H9 (cell line): ENCODE measurements around the gene CFAP100. TPM values are rescaled to one million over a fixed set of nuclear protein-coding genes. Genes with fewer than 3 reads are reported as not detected.

Experiments used
- DNase-seq: peaks from one replicate; pipeline ENCODE4 v3.0.0-alpha.2; 2017
- H2AFZ ChIP-seq: one replicate; pipeline ENCODE4 v1.6.1; 2013; ENCODE audit warnings: mild to moderate bottlenecking, low read length, control low read depth, moderate library complexity
- H2AK5ac ChIP-seq: 2 replicates; pipeline ENCODE4 v1.6.1; 2013; ENCODE audit warnings: low read length, control low read depth, mixed read lengths; ENCODE audit not compliant: insufficient read length
- H2BK120ac ChIP-seq: one replicate; pipeline ENCODE4 v1.6.1; 2013; ENCODE audit warnings: low read depth, mild to moderate bottlenecking, low read length, control low read depth, inconsistent platforms; ENCODE audit not compliant: poor library complexity, severe bottlenecking
- H2BK12ac ChIP-seq: 2 replicates; pipeline ENCODE4 v1.6.1; 2013; ENCODE audit warnings: low read length, control low read depth, mixed read lengths, low read depth; ENCODE audit not compliant: insufficient read length
- H2BK15ac ChIP-seq: 2 replicates; pipeline ENCODE4 v1.6.1; 2013; ENCODE audit warnings: low read depth, low read length, control low read depth
- H2BK20ac ChIP-seq: one replicate; pipeline ENCODE4 v1.6.1; 2013; ENCODE audit warnings: low read depth, mild to moderate bottlenecking, low read length, control low read depth, inconsistent platforms; ENCODE audit not compliant: poor library complexity, severe bottlenecking
- H2BK5ac ChIP-seq: 2 replicates; pipeline ENCODE4 v1.6.1; 2013; ENCODE audit warnings: low read length, control low read depth, mixed read lengths; ENCODE audit not compliant: insufficient read length
- H3K14ac ChIP-seq: 2 replicates; pipeline ENCODE4 v1.6.1; 2013; ENCODE audit warnings: low read length, control low read depth; ENCODE audit not compliant: insufficient read depth
- H3K18ac ChIP-seq: 2 replicates; pipeline ENCODE4 v1.6.1; 2013; ENCODE audit warnings: low read depth, mild to moderate bottlenecking, mixed read lengths, low read length, control low read depth; ENCODE audit not compliant: insufficient read length
- H3K23ac ChIP-seq: 2 replicates; pipeline ENCODE4 v1.6.1; 2013; ENCODE audit warnings: low read length, control low read depth, mixed read lengths, low read depth; ENCODE audit not compliant: insufficient read length
- H3K23me2 ChIP-seq: 2 replicates; pipeline ENCODE4 v1.6.1; 2013; ENCODE audit warnings: low read depth, mild to moderate bottlenecking, mixed read lengths, low read length, control low read depth; ENCODE audit not compliant: insufficient read length, poor library complexity, severe bottlenecking
- H3K27ac ChIP-seq: 2 replicates; pipeline ENCODE4 v1.5.1; 2013; ENCODE audit warnings: low read length, control low read depth, mixed read lengths, low read depth; ENCODE audit not compliant: insufficient read length
- H3K27me3 ChIP-seq: 2 replicates; pipeline ENCODE4 v1.6.1; 2013; ENCODE audit warnings: low read length, control low read depth, inconsistent platforms; ENCODE audit not compliant: insufficient read depth
- H3K4ac ChIP-seq: 2 replicates; pipeline ENCODE4 v1.6.1; 2013; ENCODE audit warnings: low read depth, mild to moderate bottlenecking, control low read depth, inconsistent platforms, low read length, moderate library complexity
- H3K4me1 ChIP-seq: 2 replicates; pipeline ENCODE4 v1.6.1; 2013; ENCODE audit warnings: low read length, control low read depth, inconsistent platforms; ENCODE audit not compliant: insufficient read depth
- H3K4me2 ChIP-seq: 2 replicates; pipeline ENCODE4 v1.6.1; 2013; ENCODE audit warnings: low read length, control low read depth, mixed read lengths; ENCODE audit not compliant: insufficient read length, insufficient read depth
- H3K56ac ChIP-seq: 2 replicates; pipeline ENCODE4 v1.6.1; 2013; ENCODE audit warnings: low read depth, mild to moderate bottlenecking, mixed read lengths, low read length, control low read depth; ENCODE audit not compliant: insufficient read length
- H3K79me1 ChIP-seq: 2 replicates; pipeline ENCODE4 v1.6.1; 2013; ENCODE audit warnings: low read depth, mild to moderate bottlenecking, moderate library complexity, low read length, control low read depth, inconsistent platforms; ENCODE audit not compliant: insufficient read depth, poor library complexity, severe bottlenecking
- H3K79me2 ChIP-seq: 2 replicates; pipeline ENCODE4 v1.6.1; 2013; ENCODE audit warnings: low read length, control low read depth, inconsistent platforms; ENCODE audit not compliant: insufficient read depth
- H3K9ac ChIP-seq: 2 replicates; pipeline ENCODE4 v1.6.1; 2013; ENCODE audit warnings: low read length, control low read depth, mixed read lengths; ENCODE audit not compliant: insufficient read length; ENCODE audit errors: extremely low read depth
- H3K9me3 ChIP-seq: one replicate; pipeline ENCODE4 v1.6.1; 2013; ENCODE audit warnings: low read depth, low read length, inconsistent platforms; ENCODE audit not compliant: control insufficient read depth
- H3T11ph ChIP-seq: one replicate; pipeline ENCODE4 v1.6.1; 2013; ENCODE audit warnings: mild to moderate bottlenecking, low read length, control low read depth, inconsistent platforms
- H4K20me1 ChIP-seq: one replicate; pipeline ENCODE4 v1.6.1; 2013; ENCODE audit not compliant: control insufficient read depth, insufficient read length, insufficient read depth
- H4K5ac ChIP-seq: 2 replicates; pipeline ENCODE4 v1.6.1; 2013; ENCODE audit warnings: low read depth, mild to moderate bottlenecking, mixed read lengths, low read length, control low read depth; ENCODE audit not compliant: insufficient read length
- H4K8ac ChIP-seq: replicated peaks from 2 replicates; pipeline ENCODE4 v1.6.1; 2013; ENCODE audit warnings: low read length, control low read depth, mixed read lengths, low read depth; ENCODE audit not compliant: insufficient read length
- H4K91ac ChIP-seq: 2 replicates; pipeline ENCODE4 v1.6.1; 2013; ENCODE audit warnings: low read depth, mild to moderate bottlenecking, moderate library complexity, mixed read lengths, low read length, control low read depth; ENCODE audit not compliant: insufficient read length
- H3K27ac Mint-ChIP-seq, 3 experiments: 2 replicates in 2 of 3; 3 replicates in 1 of 3; pipeline ENCODE4 v1.8.0; 2020 to 2021; ENCODE audit warnings: mixed read lengths in 3 of 3, mild to moderate bottlenecking in 1 of 3, moderate library complexity in 1 of 3
- H3K27me3 Mint-ChIP-seq: 2 replicates; pipeline ENCODE4 v1.8.0; 2021; ENCODE audit warnings: low read depth, mild to moderate bottlenecking, moderate library complexity, mixed read lengths
- H3K36me3 Mint-ChIP-seq, 3 experiments: 2 replicates in 2 of 3; 3 replicates in 1 of 3; pipeline ENCODE4 v1.8.0; 2020 to 2021; ENCODE audit warnings: low read depth in 3 of 3, mixed read lengths in 3 of 3; ENCODE audit not compliant: insufficient read depth in 1 of 3
- H3K4me1 Mint-ChIP-seq, 2 experiments: 2 replicates each; pipeline ENCODE4 v1.8.0; 2020; ENCODE audit warnings: mixed read lengths in 2 of 2
- H3K4me3 Mint-ChIP-seq, 2 experiments: 2 replicates in 1 of 2; 3 replicates in 1 of 2; pipeline ENCODE4 v1.8.0; 2020 to 2021; ENCODE audit warnings: mild to moderate bottlenecking in 2 of 2, mixed read lengths in 2 of 2, moderate library complexity in 1 of 2
- H3K9me3 Mint-ChIP-seq, 2 experiments: 2 replicates in 1 of 2; 3 replicates in 1 of 2; pipeline ENCODE4 v1.8.0; 2020; ENCODE audit warnings: mild to moderate bottlenecking in 2 of 2, mixed read lengths in 2 of 2, moderate library complexity in 1 of 2
- WGBS: extraction: QIAGEN DNeasy Blood & Tissue Kit; methylation state at CpG from one replicate; pipeline ENCODE4 v1.1.7; 2013; ENCODE audit warnings: missing lambda C conversion rate, low lambda C conversion rate, mixed read lengths; ENCODE audit not compliant: insufficient read length; ENCODE audit errors: extremely low coverage; 5-methylcytosine and 5-hydroxymethylcytosine counted together
- total RNA-seq: library from RNA; stranded (reverse); gene quantifications from 2 replicates; pipeline ENCODE4 v1.2.1, GENCODE V29; 2021
- TF ChIP-seq, protein P1 (sequence below): fragments of 200-600 bp; sonication (generic); conservative IDR thresholded peaks from 3 replicates; pipeline ENCODE4 v1.8.0; 2021; ENCODE audit warnings: antibody characterized with exemption, mild to moderate bottlenecking

The CFAP100 gene
- total RNA-seq, 1 experiment from 2014 or later: 0.44 TPM

GRCh38 chr3:126447456-126448106, 52.9 kb downstream of the CFAP100 start:
- H3K27ac Mint-ChIP-seq: no peak overlapping the region
- no peaks in the 10 kb centered on the region for H3K4me1 ChIP-seq

More at GRCh38 chr3:126447456-126448106, 52.9 kb downstream of the CFAP100 start:
- Histone ChIP-seq H4K5ac (no peak overlapping the region), H2AFZ (no peak overlapping the region), H3K4me2 (no peak overlapping the region), H2BK20ac (no peak overlapping the region), H3K23me2 (no peaks in the 10 kb centered on the region), H3K27ac (no peak overlapping the region), H3K27me3 (no peaks in the 10 kb centered on the region), H3K9me3 (no peaks in the 10 kb centered on the region), H3K18ac (no peak overlapping the region), H2BK12ac (no peak overlapping the region), H2BK15ac (no peak overlapping the region), H3K9ac (no peak overlapping the region), H4K91ac (no peak overlapping the region), H3K79me1 (no peaks in the 10 kb centered on the region), H2BK5ac (no peak overlapping the region), H3K56ac (no peak overlapping the region), H4K20me1 (no peaks in the 10 kb centered on the region), H2BK120ac (no peak overlapping the region), H2AK5ac (no peak overlapping the region), H3K4ac (no peak overlapping the region), H3K23ac (no peak overlapping the region), H3K79me2 (no peaks in the 10 kb centered on the region), H4K8ac (no peak overlapping the region), H3T11ph (no peak overlapping the region), H3K14ac (no peak overlapping the region; the same call in 1 of the 2 replicates)
- H3K36me3 Mint-ChIP-seq: peaks cover 7 to 27% (median 18%) of the 10 kb centered on the region in 3 experiments
- TF ChIP-seq, protein P1, sequence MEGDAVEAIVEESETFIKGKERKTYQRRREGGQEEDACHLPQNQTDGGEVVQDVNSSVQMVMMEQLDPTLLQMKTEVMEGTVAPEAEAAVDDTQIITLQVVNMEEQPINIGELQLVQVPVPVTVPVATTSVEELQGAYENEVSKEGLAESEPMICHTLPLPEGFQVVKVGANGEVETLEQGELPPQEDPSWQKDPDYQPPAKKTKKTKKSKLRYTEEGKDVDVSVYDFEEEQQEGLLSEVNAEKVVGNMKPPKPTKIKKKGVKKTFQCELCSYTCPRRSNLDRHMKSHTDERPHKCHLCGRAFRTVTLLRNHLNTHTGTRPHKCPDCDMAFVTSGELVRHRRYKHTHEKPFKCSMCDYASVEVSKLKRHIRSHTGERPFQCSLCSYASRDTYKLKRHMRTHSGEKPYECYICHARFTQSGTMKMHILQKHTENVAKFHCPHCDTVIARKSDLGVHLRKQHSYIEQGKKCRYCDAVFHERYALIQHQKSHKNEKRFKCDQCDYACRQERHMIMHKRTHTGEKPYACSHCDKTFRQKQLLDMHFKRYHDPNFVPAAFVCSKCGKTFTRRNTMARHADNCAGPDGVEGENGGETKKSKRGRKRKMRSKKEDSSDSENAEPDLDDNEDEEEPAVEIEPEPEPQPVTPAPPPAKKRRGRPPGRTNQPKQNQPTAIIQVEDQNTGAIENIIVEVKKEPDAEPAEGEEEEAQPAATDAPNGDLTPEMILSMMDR: no peak
- no peak overlapping the region for H3K4me3 Mint-ChIP-seq
- H3K4me1 Mint-ChIP-seq: peaks cover 15 to 18% of the 10 kb centered on the region in 2 experiments
- H3K9me3 Mint-ChIP-seq: no peaks in the 10 kb centered on the region
- no CpG with 5 or more reads among the region's 12 CpGs for WGBS
- no peak for DNase-seq
- H3K27me3 Mint-ChIP-seq: no peaks in the 10 kb centered on the region; the same call in 1 of the 2 replicates
